Right ventricle myocardium superior (tissue), 1 donor: ENCODE data around the gene SPIC. TPM values are rescaled to one million over a fixed set of nuclear protein-coding genes. Genes with fewer than 3 reads are reported as not detected.

ENCODE experiments used
- ATAC-seq: fragments of 200-7000 bp; cut with Tn5 transposase; one replicate; pipeline ENCODE4 v1.9.1; 2020; ENCODE audit warnings: mild to moderate bottlenecking; ENCODE audit not compliant: poor library complexity
- DNase-seq: peaks from one replicate; pipeline ENCODE4 v3.0.0-alpha.2; 2020
- intact Hi-C: fragments of 100-400 bp; cut with DNase I; formaldehyde crosslinking; loops from one replicate; pipeline ENCODE4 v1.11.2; 2022
- total RNA-seq: library from RNA; stranded (reverse); fragmentation: NEBNext Ultra II Directional; extraction: Animal tissue kit (Norgen Biotek cat#: 25700); gene quantifications from one replicate; pipeline ENCODE4 v1.2.1, GENCODE V29; 2021
- donor health status: DM: no; HTN: yes; CAD: no; lungs with severe emphysema.

The SPIC gene
- total RNA-seq, 1 donor from 2014 or later: not detected

GRCh38 chr12:101501410-101501995, 26.4 kb downstream of the SPIC start:
- intact Hi-C loops: no loop called here
- ATAC-seq: peak; percentile 68

GRCh38 chr12:101521136-101521535, 46.0 kb downstream of the SPIC start:
- ATAC-seq: no peak
- intact Hi-C loops: no loop called here
- no peak for DNase-seq

More at GRCh38 chr12:101501410-101501995, 26.4 kb downstream of the SPIC start:
- no peak for DNase-seq

GRCh38 chr12:101527682-101528081, 52.5 kb downstream of the SPIC start:
- ATAC-seq (peak; percentile 89), DNase-seq (peak; percentile 60)
- intact Hi-C loops: no loop called here

DNA sequence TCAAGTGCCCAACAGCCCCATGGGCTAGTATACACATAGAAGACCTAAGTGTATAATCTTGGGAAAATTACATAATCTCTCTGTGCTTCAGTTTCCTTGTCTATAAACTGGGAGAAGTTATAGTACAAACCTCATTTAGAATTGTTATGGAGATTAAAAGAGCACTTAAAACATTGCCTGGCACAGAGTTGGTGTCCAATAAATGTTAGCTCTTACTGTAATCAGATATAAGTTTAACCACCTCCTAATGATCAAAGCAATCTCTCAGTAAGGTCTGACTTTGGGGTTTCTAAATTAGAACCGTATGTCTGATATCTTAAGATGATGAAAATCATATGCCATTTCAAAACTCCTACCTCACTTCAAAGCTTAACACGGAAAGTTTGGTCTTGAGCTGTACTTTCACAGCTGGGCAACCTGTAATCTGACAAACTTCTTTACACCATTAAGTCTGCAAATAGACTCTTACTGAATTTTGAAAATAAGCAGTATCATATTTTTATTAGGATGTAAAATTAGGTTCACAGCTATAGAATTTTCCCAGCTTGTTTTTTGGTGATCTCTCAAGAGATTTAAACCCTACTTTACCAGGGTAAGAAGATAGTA, 61.0 kb downstream of the SPIC start:
- no peak for DNase-seq
- no peak for ATAC-seq
- intact Hi-C loops: no loop called here

Other genes with a start within 250 kb of the SPIC start
- 5.1 TPM for gene UTP20, start 195.2 kb upstream of the SPIC start, total RNA-seq
- gene ARL1, start 67.6 kb upstream of the SPIC start, total RNA-seq: 104 TPM
- 8.3 TPM for gene MYBPC1, start 119.6 kb downstream of the SPIC start, total RNA-seq
- gene CHPT1, start 222.3 kb downstream of the SPIC start, total RNA-seq: 139 TPM